Motor neuron (in vitro differentiated cells): Measurements from ENCODE around the gene BIRC2. TPM values are rescaled to one million over a fixed set of nuclear protein-coding genes. Genes with fewer than 3 reads are reported as not detected.

Experiments used
- ATAC-seq, 8 experiments: fragments of 200-7000 bp; cut with Tn5 transposase; replicated peaks in 6 of 8; 2 replicates each; pipeline ENCODE4 v1.8.0; 2021; ENCODE audit warnings: mild to moderate bottlenecking in 8 of 8, moderate library complexity in 8 of 8
- H3K27ac ChIP-seq, 2 donors: fragments of 250-450 bp; sonication (Bioruptor Pico); 2 replicates each; pipeline ENCODE4 v1.9.0; 2021; ENCODE audit warnings: antibody characterized with exemption in 2 of 2, mild to moderate bottlenecking in 2 of 2, moderate library complexity in 1 of 2
- H3K4me1 ChIP-seq, 2 donors: fragments of 250-450 bp; sonication (Bioruptor Pico); replicated peaks in 1 of 2; 2 replicates each; pipeline ENCODE4 v1.6.1; 2021; ENCODE audit warnings: antibody characterized with exemption in 2 of 2, mild to moderate bottlenecking in 2 of 2, moderate library complexity in 1 of 2
- H3K4me3 ChIP-seq, 5 donors: fragments of 250-450 bp; sonication (Bioruptor Pico); 2 replicates each; pipeline ENCODE4 v1.9.0; 2021; ENCODE audit warnings: antibody characterized with exemption in 5 of 5, mild to moderate bottlenecking in 5 of 5, moderate library complexity in 4 of 5
- WGBS, 10 experiments: fragments of 450-650 bp; shearing (Covaris generic); methylation state at CpG; one replicate each; pipeline ENCODE4 v1.0.0; 2022; 5-methylcytosine and 5-hydroxymethylcytosine counted together
- in situ Hi-C, 9 experiments: fragments of 400-800 bp; cut with MboI; loops; one replicate each; pipeline ENCODE4 v1.15.0; 2021; ENCODE audit warnings: low sequenced_read_pairs in 9 of 9, low pct_unique_long_range_greater_than_20kb in 2 of 9; ENCODE audit not compliant: unreplicated experiment in 9 of 9
- total RNA-seq, 8 experiments: library from RNA; unstranded; fragments of 300-600 nt; gene quantifications; 2 replicates each; pipeline versions ENCODE4 v1.2.3 to v1.2.4, GENCODE V29; 2022

BIRC2 gene
- total RNA-seq, 8 experiments from 2014 or later = 22.1 to 65.0 (median 49.4) TPM

- no peak overlapping the region for H3K4me3 ChIP-seq
- H3K27ac ChIP-seq = no peak overlapping the region
- WGBS, 10 experiments = 88 to 100% (median 94%) methylated on average over 1 to 5 of the region's 5 CpGs; no CpG with 5 or more reads in 1 of the 10 experiments
- no peak for ATAC-seq
- no peaks in the 10 kb centered on the region for H3K4me1 ChIP-seq
- in situ Hi-C loops = no loop called here
Measured at GRCh38 chr11:102400603-102401002, 53.6 kb downstream of the BIRC2 start.

GRCh38 chr11:102401905-102402304 is 54.9 kb downstream of the BIRC2 start:
- 86 to 100% (median 94%) methylated on average over 1 to 3 of the region's 3 CpGs; no CpG with 5 or more reads in 3 of the 10 experiments for WGBS, 10 experiments
- no peak overlapping the region for H3K4me3 ChIP-seq
- ATAC-seq = no peak
- H3K27ac ChIP-seq = no peak overlapping the region
- H3K4me1 ChIP-seq = no peaks in the 10 kb centered on the region
- in situ Hi-C loops = no loop called here

GRCh38 chr11:102402548-102402947 is 55.5 kb downstream of the BIRC2 start:
- in situ Hi-C loops = no loop called here
- H3K4me1 ChIP-seq = no peaks in the 10 kb centered on the region
- no peak overlapping the region for H3K27ac ChIP-seq
- no peak for ATAC-seq
- H3K4me3 ChIP-seq = no peak overlapping the region

GRCh38 chr11:102405501-102405900 is 58.5 kb downstream of the BIRC2 start:
- ATAC-seq = no peak
- in situ Hi-C loops = no loop called here
- Histone ChIP-seq H3K4me1 (peaks cover 3 to 4% of the 10 kb centered on the region in 2 donors), H3K4me3 (no peak overlapping the region), H3K27ac (no peak overlapping the region)
- 77 to 100% (median 97%) methylated on average over 1 to 5 of the region's 5 CpGs for WGBS, 10 experiments

- no peak overlapping the region for H3K4me3 ChIP-seq
- peaks cover 4 to 6% of the 10 kb centered on the region in 2 donors for H3K4me1 ChIP-seq
- no peak overlapping the region for H3K27ac ChIP-seq
- WGBS, 10 experiments = 89 to 100% (median 100%) methylated on average over 2 of the region's 2 CpGs; no CpG with 5 or more reads in 6 of the 10 experiments
- ATAC-seq = no peak
- in situ Hi-C loops = no loop called here
Measured at GRCh38 chr11:102406099-102406498, 59.1 kb downstream of the BIRC2 start.

- no peak overlapping the region for H3K27ac ChIP-seq
- H3K4me3 ChIP-seq = no peak overlapping the region
- WGBS, 10 experiments = 42 to 100% (median 83%) methylated on average over 1 to 3 of the region's 3 CpGs; no CpG with 5 or more reads in 1 of the 10 experiments
- peaks cover 4 to 6% of the 10 kb centered on the region in 2 donors for H3K4me1 ChIP-seq
- in situ Hi-C loops = no loop called here
- ATAC-seq = no peak
Measured at GRCh38 chr11:102407901-102408300, 60.9 kb downstream of the BIRC2 start.

- Histone ChIP-seq H3K27ac (no peak overlapping the region), H3K4me1 (peaks cover 4 to 6% of the 10 kb centered on the region in 2 donors), H3K4me3 (no peak overlapping the region)
- 88 to 100% (median 100%) methylated on average over 1 of the region's 1 CpG; no CpG with 5 or more reads in 4 of the 10 experiments for WGBS, 10 experiments
- in situ Hi-C loops = no loop called here
- ATAC-seq = no peak
Measured at GRCh38 chr11:102408339-102408738, 61.3 kb downstream of the BIRC2 start.

- Histone ChIP-seq H3K27ac (no peak overlapping the region), H3K4me1 (peaks cover 4 to 6% of the 10 kb centered on the region in 2 donors), H3K4me3 (no peak overlapping the region)
- WGBS, 10 experiments = 40 to 100% (median 78%) methylated on average over 1 to 4 of the region's 5 CpGs
- peak in 5 of 8 experiments; percentile 71 to 85 (median 81) for ATAC-seq
- in situ Hi-C loops = no loop called here
Measured at GRCh38 chr11:102410382-102410784, 63.4 kb downstream of the BIRC2 start.

- H3K4me3 ChIP-seq = no peak overlapping the region
- WGBS, 10 experiments = 75 to 100% (median 91%) methylated on average over 1 to 6 of the region's 7 CpGs
- no peak for ATAC-seq
- peaks cover 4 to 6% of the 10 kb centered on the region in 2 donors for H3K4me1 ChIP-seq
- H3K27ac ChIP-seq = no peak overlapping the region
- in situ Hi-C loops = no loop called here
Measured at GRCh38 chr11:102411142-102411541, 64.1 kb downstream of the BIRC2 start.

- peaks cover 4 to 6% of the 10 kb centered on the region in 2 donors for H3K4me1 ChIP-seq
- in situ Hi-C loops = no loop called here
- ATAC-seq = no peak
- WGBS, 10 experiments = 92 to 100% (median 100%) methylated on average over 1 to 4 of the region's 4 CpGs; no CpG with 5 or more reads in 2 of the 10 experiments
- no peak overlapping the region for H3K27ac ChIP-seq
- H3K4me3 ChIP-seq = no peak overlapping the region
Measured at GRCh38 chr11:102413497-102413896, 66.5 kb downstream of the BIRC2 start.

- Histone ChIP-seq H3K4me1 (peaks cover 6% of the 10 kb centered on the region in 2 donors), H3K27ac (no peak overlapping the region), H3K4me3 (no peak overlapping the region)
- 92 to 100% (median 100%) methylated on average over 1 to 2 of the region's 2 CpGs; no CpG with 5 or more reads in 2 of the 10 experiments for WGBS, 10 experiments
- no peak for ATAC-seq
- in situ Hi-C loops = no loop called here
Measured at GRCh38 chr11:102414559-102414958, 67.5 kb downstream of the BIRC2 start.

GRCh38 chr11:102415304-102415916 is 68.4 kb downstream of the BIRC2 start:
- ATAC-seq = peak in 3 of 8 experiments; percentile 88 to 92 (median 90)
- H3K27ac ChIP-seq = no peak overlapping the region
- H3K4me3 ChIP-seq = no peak overlapping the region
- in situ Hi-C loops = no loop called here
- peaks cover 3 to 8% of the 10 kb centered on the region in 2 donors for H3K4me1 ChIP-seq
- 0 to 100% (median 100%) methylated on average over 1 of the region's 1 CpG; no CpG with 5 or more reads in 3 of the 10 experiments for WGBS, 10 experiments

- no peak for ATAC-seq
- no peak overlapping the region for H3K27ac ChIP-seq
- 92 to 100% (median 100%) methylated on average over 1 to 2 of the region's 2 CpGs; no CpG with 5 or more reads in 2 of the 10 experiments for WGBS, 10 experiments
- in situ Hi-C loops = no loop called here
- H3K4me1 ChIP-seq = peaks cover 5 to 18% of the 10 kb centered on the region in 2 donors
- no peak overlapping the region for H3K4me3 ChIP-seq
Measured at GRCh38 chr11:102416976-102417375, 70.0 kb downstream of the BIRC2 start.

- WGBS, 10 experiments = 60 to 100% (median 96%) methylated on average over 1 to 3 of the region's 3 CpGs; no CpG with 5 or more reads in 1 of the 10 experiments
- in situ Hi-C loops = no loop called here
- Histone ChIP-seq H3K27ac (no peak overlapping the region), H3K4me1 (peaks cover 10 to 25% of the 10 kb centered on the region in 2 donors), H3K4me3 (no peak overlapping the region)
- ATAC-seq = no peak
Measured at GRCh38 chr11:102419181-102419580, 72.2 kb downstream of the BIRC2 start.
